Adrenal gland (tissue), 5 donors: ENCODE data around the gene AREG.

Experiments used
- POLR2A ChIP-seq, 2 donors: fragments of 450-650 bp; IDR thresholded peaks; one replicate each; pipeline ENCODE4 v1.6.1; 2017; ENCODE audit warnings: antibody characterized with exemption in 2 of 2, mild to moderate bottlenecking in 2 of 2, moderate library complexity in 1 of 2
- TF ChIP-seq, protein P1 (sequence below), 6 experiments: fragments of 450-650 bp in 4 of 6; fragments of 200-600 bp in 2 of 6; sonication (generic) in 1 of 6; IDR thresholded peaks; 1 replicate in 5 of 6; 2 replicates in 1 of 6; pipeline versions ENCODE4 v1.5.1 to v1.8.0; 2016 to 2021; ENCODE audit warnings: antibody characterized with exemption in 6 of 6, mild to moderate bottlenecking in 2 of 6, moderate library complexity in 1 of 6
- donor health status: DM: no; HTN: no; CAD: no.

DNA sequence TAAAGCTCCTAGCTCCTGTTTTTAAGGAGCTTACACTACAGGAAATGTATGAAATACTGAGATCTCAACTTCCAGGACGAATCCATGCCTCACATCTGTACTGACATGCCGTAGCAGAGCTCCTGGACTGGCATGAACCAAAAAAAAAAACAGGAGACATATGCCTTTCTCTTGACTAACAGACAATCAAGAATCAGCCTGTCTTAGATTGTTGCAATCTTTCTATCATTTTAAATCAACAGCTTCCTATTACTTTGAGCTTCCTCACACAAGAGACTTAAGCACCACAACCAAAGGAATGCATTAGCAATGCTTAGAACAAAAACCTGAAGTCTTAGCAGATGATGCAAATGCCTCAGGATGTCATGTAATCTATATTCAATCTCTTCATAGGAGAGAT, 34.7 kb upstream of the AREG start:
- TF ChIP-seq, protein P1, sequence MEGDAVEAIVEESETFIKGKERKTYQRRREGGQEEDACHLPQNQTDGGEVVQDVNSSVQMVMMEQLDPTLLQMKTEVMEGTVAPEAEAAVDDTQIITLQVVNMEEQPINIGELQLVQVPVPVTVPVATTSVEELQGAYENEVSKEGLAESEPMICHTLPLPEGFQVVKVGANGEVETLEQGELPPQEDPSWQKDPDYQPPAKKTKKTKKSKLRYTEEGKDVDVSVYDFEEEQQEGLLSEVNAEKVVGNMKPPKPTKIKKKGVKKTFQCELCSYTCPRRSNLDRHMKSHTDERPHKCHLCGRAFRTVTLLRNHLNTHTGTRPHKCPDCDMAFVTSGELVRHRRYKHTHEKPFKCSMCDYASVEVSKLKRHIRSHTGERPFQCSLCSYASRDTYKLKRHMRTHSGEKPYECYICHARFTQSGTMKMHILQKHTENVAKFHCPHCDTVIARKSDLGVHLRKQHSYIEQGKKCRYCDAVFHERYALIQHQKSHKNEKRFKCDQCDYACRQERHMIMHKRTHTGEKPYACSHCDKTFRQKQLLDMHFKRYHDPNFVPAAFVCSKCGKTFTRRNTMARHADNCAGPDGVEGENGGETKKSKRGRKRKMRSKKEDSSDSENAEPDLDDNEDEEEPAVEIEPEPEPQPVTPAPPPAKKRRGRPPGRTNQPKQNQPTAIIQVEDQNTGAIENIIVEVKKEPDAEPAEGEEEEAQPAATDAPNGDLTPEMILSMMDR (IDR thresholded peaks at IDR 0.05): no peak
- no peak for TF ChIP-seq POLR2A (IDR thresholded peaks at IDR 0.05)
